Cerebellar cortex (tissue), 1 donor: Measurements from ENCODE around the gene MINDY4.
A peak's percentile ranks its signal among the peaks of the same experiment; 100 is the strongest.

Source experiments
- DNase-seq: peaks from one replicate; pipeline ENCODE4 v3.0.0-alpha.2; 2015; ENCODE audit warnings: low spot score

MINDY4 gene

DNA sequence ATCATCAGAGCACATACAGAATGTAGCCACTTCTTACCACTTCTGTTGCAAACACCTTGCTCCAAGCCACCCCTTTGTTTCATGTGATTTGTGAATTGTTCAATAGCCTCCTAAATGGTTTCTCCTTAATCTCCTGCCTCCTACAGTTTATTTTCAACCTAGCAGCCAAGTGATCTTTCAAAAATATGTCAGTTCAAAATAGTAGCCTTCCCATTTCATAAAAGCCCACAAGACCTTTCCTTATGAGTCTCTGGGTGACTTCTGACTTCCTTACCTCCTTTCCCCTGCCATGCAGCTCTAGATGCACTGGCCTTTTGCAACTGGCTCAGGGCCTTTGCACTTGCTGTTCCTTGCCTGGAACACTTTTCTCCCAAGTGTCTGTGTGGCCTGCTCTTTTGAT lies 4.8 kb downstream of the MINDY4 start:
- DNase-seq, result no peak

GRCh38 chr7:30776971-30777370 lies 5.8 kb downstream of the MINDY4 start:
- no peak for DNase-seq

- DNase-seq, result no peak
Observed at GRCh38 chr7:30778255-30779025, 7.2 kb downstream of the MINDY4 start.

DNA sequence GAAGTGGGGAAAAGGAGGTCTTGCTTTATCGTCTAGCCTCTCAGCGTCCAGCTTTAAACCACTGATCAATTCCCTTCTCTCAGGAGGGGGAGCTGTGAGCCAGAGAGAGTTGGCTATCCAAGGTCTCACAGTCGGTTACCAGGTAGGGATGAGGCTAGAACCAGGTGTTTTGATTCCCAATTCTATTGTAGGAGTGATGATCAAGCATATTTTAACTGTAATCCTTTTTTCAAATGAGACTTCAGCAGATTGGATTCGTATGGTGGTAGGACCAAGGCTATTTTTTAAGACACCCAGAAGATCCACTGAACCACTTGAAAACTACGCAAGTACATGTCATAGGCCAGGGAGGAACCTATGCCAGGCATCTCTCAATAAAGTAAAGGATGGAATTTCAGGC lies 8.4 kb downstream of the MINDY4 start:
- DNase-seq, result no peak

GRCh38 chr7:30780941-30781340 lies 9.7 kb downstream of the MINDY4 start:
- DNase-seq, result peak; percentile 29

DNA sequence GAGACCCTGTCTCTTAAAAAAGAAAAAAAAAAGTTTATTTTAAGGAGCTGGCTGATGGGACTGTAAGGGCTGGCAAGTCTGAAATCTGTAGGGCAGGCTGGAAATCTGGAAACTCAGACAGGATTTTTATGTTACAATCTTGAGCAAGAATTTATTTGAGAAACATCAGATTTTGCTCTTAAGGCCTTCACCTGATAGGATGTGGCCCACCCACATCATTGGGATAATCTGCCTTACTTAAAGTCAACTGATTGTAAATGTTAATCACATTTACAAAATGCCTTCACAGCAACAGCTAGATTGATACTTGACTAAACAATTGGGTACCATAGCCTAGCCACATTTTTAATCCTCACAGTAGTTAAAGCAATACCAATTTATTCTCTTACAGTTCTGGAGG lies 11.5 kb downstream of the MINDY4 start:
- DNase-seq, result no peak

DNA sequence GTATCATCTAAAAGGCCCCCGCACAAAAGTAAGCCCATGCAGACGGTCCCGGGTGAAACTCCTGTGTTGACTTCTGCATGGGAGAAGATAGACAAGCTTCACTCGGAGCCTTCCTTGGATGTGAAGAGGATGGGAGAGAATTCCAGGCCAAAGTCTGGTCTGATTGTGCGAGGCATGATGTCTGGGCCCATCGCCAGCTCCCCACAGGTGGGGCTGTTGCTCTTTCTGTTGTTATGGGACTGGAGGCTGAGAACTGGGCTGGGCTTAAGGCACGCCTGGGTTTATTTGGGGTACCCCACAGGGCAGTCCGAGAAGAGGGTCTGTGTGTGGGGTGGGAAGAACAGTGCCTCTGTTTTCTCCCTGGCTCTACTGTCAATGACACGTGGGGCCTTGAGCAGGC lies 14.6 kb downstream of the MINDY4 start:
- DNase-seq, result peak; percentile 66

GRCh38 chr7:30787486-30787885 lies 16.3 kb downstream of the MINDY4 start:
- no peak for DNase-seq

DNA sequence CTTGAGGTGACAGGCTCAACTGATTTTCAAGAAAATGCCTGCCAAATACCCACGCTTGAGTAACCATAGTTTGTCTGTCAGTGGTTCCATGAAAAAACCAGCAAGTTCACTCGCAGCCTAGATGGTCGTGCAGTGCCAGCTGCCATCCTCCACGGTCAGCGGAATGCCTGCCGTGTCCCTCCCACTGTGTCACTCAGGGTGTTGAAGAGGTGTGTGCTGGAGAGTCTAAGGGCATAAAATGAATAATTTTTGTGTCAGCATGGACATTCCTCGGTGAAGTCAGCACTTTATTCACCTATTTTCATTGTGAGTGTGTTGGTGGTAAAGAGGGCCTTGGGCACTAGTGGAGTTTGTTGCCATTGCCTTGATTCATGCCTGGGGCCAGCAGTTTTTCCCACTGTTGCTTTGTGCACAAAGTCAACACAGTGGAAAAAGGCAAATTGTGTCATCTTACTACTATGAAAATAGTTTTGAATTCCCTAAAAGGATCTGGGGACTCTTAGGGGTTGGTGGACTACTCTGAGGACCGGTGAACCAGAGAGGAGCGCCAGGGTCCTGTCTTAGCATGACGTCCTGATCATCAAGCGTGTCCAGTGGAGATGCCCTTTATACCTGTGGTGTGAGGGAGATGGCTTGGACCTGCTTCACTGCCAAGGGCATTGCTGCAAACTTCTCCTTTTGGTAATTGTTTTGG lies 17.6 kb downstream of the MINDY4 start:
- peak; percentile 34 for DNase-seq

DNA sequence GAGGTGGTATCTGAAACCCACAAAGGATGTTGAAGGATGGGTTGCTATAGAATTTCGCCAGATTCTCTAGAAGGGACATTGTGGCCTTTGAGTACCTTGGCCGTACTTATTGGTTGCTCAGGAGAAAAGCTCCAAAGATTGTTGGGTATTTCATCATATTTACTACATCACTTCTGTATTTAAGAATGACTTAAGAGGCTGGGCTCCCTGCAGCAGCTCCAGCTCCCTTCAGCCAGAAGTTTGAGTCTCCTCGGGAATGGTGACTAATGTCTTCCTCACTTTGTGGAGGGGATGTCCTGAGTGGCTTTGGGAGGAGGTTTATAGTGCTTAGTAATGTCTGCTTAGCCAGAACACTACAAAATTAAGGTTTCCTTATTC lies 18.1 kb downstream of the MINDY4 start:
- DNase-seq, result no peak

GRCh38 chr7:30790356-30790755 lies 19.1 kb downstream of the MINDY4 start:
- DNase-seq, result no peak

DNA sequence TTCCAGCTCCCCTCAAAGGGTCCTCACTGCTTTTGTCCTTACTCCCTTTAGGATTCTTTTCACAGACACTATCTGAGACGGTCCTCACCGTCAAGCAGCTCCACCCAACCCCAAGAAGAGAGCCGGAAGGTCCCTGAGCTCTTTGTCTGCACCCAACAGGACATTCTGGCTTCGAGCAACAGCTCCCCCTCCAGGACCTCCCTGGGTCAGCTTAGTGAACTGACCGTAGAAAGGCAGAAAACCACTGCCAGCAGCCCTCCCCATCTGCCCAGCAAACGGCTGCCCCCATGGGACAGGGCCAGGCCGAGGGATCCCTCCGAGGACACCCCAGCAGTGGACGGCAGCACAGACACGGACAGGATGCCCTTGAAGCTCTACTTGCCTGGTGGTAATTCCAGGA lies 19.9 kb downstream of the MINDY4 start:
- no peak for DNase-seq

DNA sequence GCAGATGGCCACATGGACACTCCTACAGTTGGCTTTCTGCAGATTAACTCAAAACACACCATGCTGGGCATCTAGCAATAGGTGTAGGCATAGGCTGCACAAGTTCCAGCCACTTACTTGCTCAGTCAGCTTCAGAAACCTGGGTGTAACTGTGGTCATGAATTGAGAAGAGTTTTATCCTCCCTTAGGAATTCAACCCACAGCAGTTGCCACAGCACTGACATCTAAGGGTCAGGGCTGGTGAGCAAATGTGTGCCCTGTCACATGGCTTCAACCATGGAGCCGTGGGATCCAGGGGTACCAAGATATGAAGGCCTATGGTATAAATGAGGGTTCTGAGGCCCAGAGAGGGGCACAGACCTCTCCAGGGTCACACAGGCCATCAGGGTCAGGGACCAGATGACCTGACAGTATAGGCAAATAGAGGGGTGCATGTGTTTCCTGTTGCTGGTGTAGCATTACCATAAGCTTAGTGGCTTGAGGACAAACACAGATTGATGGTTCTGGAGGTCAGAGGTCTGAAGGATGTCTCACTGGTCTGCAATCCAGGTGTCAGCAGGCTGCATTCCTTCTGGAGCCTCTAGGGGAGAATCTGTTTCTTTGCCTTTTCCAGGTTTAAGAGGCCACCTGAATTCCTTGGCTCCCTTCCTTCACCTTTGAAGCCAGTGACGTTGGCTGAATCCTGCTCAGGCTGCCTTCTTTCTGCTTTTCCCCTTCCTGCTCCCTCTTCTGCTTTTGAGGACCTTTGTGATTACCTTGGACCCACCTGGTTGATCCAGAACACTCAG lies 24.1 kb downstream of the MINDY4 start:
- no peak for DNase-seq

DNA sequence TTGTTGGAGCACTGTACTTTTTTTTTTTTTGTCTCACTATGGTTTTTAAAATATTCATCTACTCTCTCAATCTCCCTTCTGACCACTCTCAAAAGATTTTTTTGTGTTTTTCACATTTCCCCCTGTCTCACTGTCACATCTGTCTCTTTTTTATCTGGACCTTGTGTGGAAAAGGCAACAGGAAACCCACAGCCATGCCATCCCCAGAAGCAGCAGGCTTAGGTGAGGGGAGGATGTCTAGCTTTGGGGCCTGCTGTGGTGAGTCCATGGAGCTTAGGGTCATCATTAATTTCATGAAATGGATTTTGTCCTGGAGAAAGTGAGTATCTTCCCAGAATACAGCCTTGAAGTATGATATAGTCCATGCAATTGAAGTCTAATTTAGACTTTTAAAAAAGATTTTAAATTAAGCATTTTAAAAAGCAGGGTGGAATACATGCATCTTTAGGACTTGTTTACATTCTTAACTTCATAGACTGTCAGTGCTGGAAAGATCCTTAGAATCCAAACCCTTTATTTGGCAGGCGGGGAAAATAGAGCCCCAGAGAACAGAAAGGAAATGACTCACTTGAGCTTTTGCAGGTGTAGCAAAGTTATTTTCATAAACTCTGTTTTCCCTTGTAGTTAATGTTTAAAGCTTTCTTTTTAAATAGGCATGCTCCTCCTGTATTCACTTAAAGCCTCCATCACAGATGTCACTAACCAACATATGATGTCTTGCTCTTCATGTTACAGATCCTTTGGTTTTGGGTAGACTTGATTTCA lies 25.1 kb downstream of the MINDY4 start:
- no peak for DNase-seq

- DNase-seq, result no peak
Observed at GRCh38 chr7:30797176-30798040, 26.2 kb downstream of the MINDY4 start.

- DNase-seq, result peak; percentile 95
Observed at GRCh38 chr7:30799206-30799975, 28.2 kb downstream of the MINDY4 start.

- no peak for DNase-seq
Observed at GRCh38 chr7:30799976-30800661, 28.9 kb downstream of the MINDY4 start.

DNA sequence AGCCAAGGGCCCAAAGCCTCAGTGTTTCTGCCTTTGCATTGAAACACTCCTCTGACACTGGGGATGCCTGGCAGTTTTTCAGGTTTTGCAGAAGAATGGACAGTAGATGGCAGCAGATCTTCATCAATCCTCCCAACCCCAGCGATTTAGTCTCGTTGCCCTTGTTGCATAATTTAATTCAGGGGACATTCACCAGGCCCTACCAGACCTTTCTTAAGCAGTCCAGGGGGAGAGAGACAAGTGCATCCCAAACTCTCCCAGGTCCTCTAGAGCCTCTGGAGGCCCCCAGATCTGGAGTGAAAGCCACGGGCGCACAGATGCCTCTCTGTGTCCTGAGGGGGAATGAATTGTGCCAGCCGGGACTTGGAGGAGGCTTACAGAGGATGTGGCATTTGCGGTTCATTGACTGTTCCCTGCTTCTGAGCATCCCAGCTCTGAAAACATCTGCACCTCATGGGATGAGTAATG lies 29.6 kb downstream of the MINDY4 start:
- peak; percentile 94 for DNase-seq

- no peak for DNase-seq
Observed at GRCh38 chr7:30802812-30803211, 31.6 kb downstream of the MINDY4 start.
